GM13977 (cell line): ENCODE data around the gene GPD1.

Source experiments
- DNase-seq: peaks from one replicate; pipeline ENCODE4 v3.0.0; 2012; ENCODE audit warnings: low spot score
- in situ Hi-C: fragments of 300-500 bp; cut with MboI; formaldehyde crosslinking; loops from one replicate; pipeline ENCODE4 v1.12.0; 2022; ENCODE audit warnings: low sequenced_read_pairs, low pct_unique_long_range_greater_than_20kb, mixed read lengths, inconsistent platforms; ENCODE audit not compliant: unreplicated experiment
- TF ChIP-seq, protein P1 (sequence below): IDR thresholded peaks from 2 replicates; pipeline ENCODE4 v1.5.1; 2012; ENCODE audit warnings: mild to moderate bottlenecking, control low read depth; ENCODE audit not compliant: insufficient read depth; ENCODE audit errors: extremely low read depth, missing control alignments

Gene GPD1

DNA sequence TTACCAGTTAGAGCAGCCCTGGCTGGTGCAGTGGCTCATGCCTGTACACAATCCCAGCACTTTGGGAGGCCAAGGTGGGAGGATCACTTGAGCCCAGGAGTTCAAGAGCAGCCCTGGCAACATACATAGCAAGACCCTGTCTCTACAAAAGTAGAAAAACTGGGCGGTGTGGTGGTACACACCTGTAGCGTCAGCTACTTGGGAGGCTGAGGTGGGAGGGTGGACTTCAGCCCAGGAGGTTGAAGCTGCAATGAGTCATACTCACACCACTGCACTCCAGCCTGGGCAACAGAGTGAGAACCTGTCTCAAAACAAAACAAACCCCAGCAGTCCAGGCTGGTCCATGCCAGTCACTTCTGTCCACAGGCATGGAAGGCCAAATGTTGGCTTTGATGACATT is 15.6 kb downstream of the GPD1 start:
- TF ChIP-seq, protein P1, sequence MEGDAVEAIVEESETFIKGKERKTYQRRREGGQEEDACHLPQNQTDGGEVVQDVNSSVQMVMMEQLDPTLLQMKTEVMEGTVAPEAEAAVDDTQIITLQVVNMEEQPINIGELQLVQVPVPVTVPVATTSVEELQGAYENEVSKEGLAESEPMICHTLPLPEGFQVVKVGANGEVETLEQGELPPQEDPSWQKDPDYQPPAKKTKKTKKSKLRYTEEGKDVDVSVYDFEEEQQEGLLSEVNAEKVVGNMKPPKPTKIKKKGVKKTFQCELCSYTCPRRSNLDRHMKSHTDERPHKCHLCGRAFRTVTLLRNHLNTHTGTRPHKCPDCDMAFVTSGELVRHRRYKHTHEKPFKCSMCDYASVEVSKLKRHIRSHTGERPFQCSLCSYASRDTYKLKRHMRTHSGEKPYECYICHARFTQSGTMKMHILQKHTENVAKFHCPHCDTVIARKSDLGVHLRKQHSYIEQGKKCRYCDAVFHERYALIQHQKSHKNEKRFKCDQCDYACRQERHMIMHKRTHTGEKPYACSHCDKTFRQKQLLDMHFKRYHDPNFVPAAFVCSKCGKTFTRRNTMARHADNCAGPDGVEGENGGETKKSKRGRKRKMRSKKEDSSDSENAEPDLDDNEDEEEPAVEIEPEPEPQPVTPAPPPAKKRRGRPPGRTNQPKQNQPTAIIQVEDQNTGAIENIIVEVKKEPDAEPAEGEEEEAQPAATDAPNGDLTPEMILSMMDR, result no peak
- in situ Hi-C loops, result no loop called here

DNA sequence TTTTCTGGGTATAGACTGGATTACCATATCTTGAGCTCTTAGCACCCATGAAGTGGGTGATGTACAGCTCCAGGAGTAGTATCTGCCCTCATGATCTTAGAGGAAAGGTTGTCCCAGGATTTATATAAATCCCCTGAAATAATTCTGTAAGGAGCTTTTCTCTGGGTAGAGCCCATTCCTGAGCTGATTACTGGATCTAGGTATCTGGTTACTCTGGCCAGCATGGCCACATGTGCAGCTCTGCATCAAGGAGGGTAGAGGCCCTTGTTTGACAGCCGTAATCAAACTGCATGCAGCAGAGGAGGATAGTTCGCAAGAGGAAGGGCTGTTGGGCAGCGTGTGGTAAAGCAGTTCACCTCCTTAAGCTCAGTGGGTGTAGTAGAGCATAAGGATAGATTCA is 16.7 kb downstream of the GPD1 start:
- DNase-seq, result no peak
- TF ChIP-seq, protein P1, result no peak
- in situ Hi-C loops, result no loop called here

More for the DNA sequence above, 15.6 kb downstream of the GPD1 start:
- no peak for DNase-seq

DNA sequence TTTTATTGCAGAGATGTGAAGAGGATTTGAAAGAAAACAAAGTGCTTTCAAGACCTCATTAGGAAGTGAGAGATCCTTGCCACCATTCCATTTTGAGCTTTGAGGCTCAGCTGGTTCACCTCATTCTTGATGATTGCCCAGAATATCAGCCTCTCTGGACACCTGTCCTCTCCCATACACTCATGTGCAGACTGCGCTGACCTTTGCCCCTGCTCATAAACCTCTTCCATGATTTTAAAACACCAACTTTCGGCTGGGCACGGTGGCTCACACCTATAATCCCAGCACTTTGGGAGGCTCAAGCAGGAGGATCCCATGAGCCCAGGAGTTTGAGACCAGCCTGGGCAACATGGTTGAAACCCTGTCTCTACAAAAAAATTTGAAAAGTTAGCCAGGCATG is 17.1 kb downstream of the GPD1 start:
- TF ChIP-seq, protein P1, result no peak
- in situ Hi-C loops, result no loop called here
- DNase-seq, result no peak

DNA sequence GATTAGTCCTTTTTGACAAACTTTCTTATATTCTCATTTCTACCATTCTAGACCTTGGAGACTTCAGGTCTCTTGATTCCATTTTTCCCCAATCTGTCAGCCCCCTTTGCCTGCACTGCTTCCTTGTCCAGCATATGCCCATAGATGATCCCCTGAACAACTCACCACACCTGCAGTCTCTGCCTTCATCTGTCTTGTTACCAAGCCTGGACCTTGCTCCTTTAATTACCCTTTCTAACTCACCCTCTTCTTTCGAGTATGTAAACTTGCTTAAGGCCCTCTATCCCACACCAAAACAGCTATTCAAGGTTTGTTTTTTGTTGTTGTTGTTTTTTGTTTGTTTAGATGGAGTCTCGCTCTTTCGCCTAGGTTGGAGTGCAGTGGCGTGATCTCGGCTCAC is 17.8 kb downstream of the GPD1 start:
- DNase-seq, result no peak
- in situ Hi-C loops, result no loop called here
- TF ChIP-seq, protein P1, result no peak

DNA sequence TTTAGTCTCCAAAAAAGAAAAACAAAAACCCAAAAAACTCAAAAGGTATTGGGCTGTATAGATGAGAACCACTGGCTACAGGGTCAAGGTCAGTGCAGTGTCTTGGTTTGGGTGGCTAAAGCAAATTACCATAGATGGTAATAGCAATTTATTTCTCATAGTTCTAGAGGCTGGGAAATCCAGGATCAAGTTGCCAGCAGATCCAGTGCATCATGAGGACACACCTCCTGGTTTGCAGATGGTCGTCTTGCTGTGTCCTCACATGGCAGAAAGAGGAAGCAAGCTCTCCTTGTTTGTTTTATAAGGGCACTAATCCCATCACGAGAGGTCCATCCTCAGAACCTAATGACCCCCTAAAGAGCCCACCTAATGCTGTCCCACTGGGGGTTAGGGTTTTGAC is 19.4 kb downstream of the GPD1 start:
- in situ Hi-C loops, result no loop called here
- DNase-seq, result no peak
- TF ChIP-seq, protein P1, result no peak

DNA sequence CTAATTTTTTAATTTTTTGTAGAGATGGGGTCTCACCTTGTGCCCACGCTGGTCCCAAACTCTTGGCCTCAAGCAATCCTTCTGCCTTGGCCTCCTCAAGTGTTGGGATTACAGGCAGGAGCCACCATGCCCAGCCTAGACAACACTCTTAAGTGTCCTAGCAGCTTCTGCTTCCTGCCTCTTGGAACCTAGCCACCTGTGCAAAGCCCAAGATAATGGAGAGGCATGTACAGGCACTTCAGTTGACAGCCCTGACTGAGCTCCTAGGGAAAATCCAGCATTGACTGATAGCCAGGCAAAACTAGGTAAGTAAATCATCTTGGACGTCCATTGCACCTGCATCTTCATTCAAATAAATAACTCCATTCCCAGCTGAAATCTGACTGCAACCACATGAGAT is 23.7 kb downstream of the GPD1 start:
- no peak for DNase-seq
- TF ChIP-seq, protein P1, result no peak
- in situ Hi-C loops, result no loop called here

DNA sequence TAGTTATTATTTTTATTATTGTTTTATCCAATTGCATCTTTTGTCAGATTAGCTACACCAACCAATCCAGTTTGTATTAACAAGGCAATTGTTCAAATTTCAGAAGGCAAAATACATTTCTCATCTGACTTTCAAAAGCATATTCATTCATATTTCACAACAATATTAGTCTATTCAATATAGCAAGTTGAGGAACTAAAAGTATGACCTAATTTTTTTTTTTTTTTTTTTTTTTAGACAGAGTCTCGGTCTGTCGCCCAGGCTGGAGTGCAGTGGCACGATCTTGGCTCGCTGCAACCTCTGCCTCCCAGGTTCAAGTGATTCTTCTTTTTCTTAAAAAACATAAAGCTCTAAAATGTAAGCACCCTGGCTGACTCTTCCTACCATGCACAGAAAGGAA is 25.5 kb downstream of the GPD1 start:
- TF ChIP-seq, protein P1, result no peak
- in situ Hi-C loops, result no loop called here
- DNase-seq, result no peak
